ENCODE results near the gene TMEM138.

Gene TMEM138

GRCh38 chr11:61406067-61406466 is 43.9 kb downstream of the TMEM138 start:
- DNase-seq (ENCODE audit: low read depth) = no peak

GRCh38 chr11:61406991-61407728 is 45.0 kb downstream of the TMEM138 start:
- no peak for DNase-seq (ENCODE audit: low read depth)

- DNase-seq (ENCODE audit: low read depth) = no peak
These were observed 49.4 kb downstream of the TMEM138 start for GRCh38 chr11:61411589-61411988.

GRCh38 chr11:61413496-61413895 is 51.3 kb downstream of the TMEM138 start:
- DNase-seq (ENCODE audit: low read depth) = no peak

GRCh38 chr11:61414547-61414946 is 52.4 kb downstream of the TMEM138 start:
- DNase-seq (ENCODE audit: low read depth) = no peak

- no peak for DNase-seq (ENCODE audit: low read depth)
These were observed 53.2 kb downstream of the TMEM138 start for GRCh38 chr11:61415381-61415780.

GRCh38 chr11:61416941-61417340 is 54.8 kb downstream of the TMEM138 start:
- no peak for DNase-seq (ENCODE audit: low read depth)

GRCh38 chr11:61417670-61418069 is 55.5 kb downstream of the TMEM138 start:
- DNase-seq (ENCODE audit: low read depth) = no peak

GRCh38 chr11:61418136-61418535 is 56.0 kb downstream of the TMEM138 start:
- no peak for DNase-seq (ENCODE audit: low read depth)
